Limb (tissue), 2 donors: Measurements from ENCODE around the gene NEK9.
"Not testable (repeated sequence)": the region's sequence is repeated elsewhere in the genome, so short reads cannot be mapped to it uniquely, and the experiment has no call there.

Source experiments
- DNase-seq, 2 donors: peaks; one replicate each; pipeline ENCODE4 v3.0.0-alpha.2; 2016; ENCODE audit errors: extremely low spot score in 2 of 2

The NEK9 gene

GRCh38 chr14:75107186-75107585, 19.7 kb downstream of the NEK9 start:
- DNase-seq = no peak

- no peak for DNase-seq
Observed at GRCh38 chr14:75101491-75101890, 25.4 kb downstream of the NEK9 start.

- DNase-seq = no peak
Observed at GRCh38 chr14:75098682-75099081, 28.2 kb downstream of the NEK9 start.

GRCh38 chr14:75098212-75098611, 28.6 kb downstream of the NEK9 start:
- no peak for DNase-seq

GRCh38 chr14:75096959-75097358, 29.9 kb downstream of the NEK9 start:
- DNase-seq = no peak

GRCh38 chr14:75095690-75096089, 31.2 kb downstream of the NEK9 start:
- DNase-seq = no peak

- no peak for DNase-seq
Observed at GRCh38 chr14:75094896-75095295, 32.0 kb downstream of the NEK9 start.

GRCh38 chr14:75092698-75093097, 34.1 kb downstream of the NEK9 start:
- DNase-seq = no peak

DNA sequence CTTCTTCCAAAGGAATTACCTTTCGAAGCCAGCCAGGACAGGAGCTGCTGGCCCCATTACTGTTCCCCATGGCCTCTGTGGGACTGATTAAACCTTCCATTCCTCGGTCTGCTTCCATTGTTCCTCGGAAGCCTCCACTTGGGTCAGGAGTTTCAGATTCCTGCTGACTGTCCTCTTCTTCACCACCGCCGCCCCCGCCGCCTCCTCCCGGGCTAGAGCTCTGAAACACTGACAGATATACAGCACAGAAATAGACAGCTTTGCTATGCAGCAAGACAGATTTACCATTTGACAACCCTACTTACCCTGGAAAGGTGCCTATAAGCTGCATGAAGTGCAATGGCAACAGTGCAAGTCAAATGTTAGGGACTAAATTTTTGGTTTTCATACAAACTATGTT, 35.6 kb downstream of the NEK9 start:
- DNase-seq = no peak

- no peak for DNase-seq
Observed at GRCh38 chr14:75090353-75090752, 36.5 kb downstream of the NEK9 start.

GRCh38 chr14:75088566-75089373, 38.1 kb downstream of the NEK9 start:
- peak; percentile 64 to 79 for DNase-seq

GRCh38 chr14:75088153-75088552, 38.7 kb downstream of the NEK9 start:
- no peak for DNase-seq

- DNase-seq = no peak
Observed at GRCh38 chr14:75084513-75084912, 42.3 kb downstream of the NEK9 start.

GRCh38 chr14:75083271-75083670, 43.6 kb downstream of the NEK9 start:
- no peak for DNase-seq

- DNase-seq = peak in 1 of 2 donors; percentile 36
Observed at GRCh38 chr14:75081660-75082229, 45.1 kb downstream of the NEK9 start.

GRCh38 chr14:75079521-75079920, 47.3 kb downstream of the NEK9 start:
- DNase-seq = no peak

DNA sequence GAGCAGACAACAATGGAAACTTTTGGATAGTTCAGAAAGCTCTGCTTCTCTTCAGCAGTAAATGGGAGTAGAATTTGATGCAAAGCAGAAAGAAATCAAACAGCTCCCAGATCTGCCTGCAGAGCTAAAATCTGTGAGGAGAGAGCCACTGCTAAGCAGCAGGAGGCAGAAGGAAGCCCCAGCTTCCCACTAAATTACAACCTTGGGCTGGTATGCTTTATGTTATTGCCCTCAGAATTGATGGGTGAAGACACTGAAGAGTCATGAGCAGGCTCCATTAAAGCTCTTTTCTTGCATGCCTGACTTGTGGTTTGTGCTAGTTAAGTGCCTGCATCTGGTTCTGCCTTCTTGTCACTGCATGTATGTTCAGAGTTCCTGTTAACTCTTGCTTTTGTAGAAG, 49.1 kb downstream of the NEK9 start:
- DNase-seq = peak in 1 of 2 donors; percentile 32

DNA sequence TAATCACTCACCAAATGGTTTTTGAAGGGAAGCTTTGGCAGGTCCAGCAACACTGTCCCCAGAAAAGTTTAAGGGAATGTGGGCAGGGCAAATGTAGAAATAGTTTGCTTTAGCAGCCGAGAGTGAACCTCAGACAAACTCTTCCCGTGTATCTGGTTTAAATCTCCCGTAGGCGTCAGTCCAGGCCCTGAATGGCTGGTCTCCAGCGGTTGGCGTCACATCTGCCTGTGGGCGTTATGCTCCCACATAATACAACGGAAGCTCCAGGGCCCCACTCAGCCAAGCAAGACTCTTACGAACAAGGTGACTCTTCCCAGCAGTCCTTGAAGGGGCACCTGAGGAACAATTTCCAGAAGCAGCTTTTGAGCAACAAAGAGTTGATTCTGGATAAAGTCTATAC, 56.5 kb downstream of the NEK9 start:
- peak in 1 of 2 donors; percentile 51 for DNase-seq

DNA sequence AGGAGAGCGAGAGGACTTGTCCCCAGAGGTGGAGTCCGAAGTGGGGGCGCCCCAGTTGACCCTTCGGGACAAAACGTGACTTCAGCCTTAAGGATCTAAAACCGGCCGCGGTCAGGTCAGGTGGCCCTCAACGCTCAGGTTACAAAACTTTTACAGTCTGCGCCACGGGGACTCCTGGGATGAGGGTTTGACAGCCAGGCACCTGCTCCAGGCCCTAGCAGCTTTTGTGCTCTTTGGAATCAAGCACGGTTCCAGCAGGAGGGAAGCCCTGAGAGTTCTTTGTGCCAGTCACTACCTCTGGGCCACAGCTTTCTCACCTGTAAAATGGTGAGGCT, 57.1 kb downstream of the NEK9 start:
- DNase-seq = no peak

- peak; percentile 89 to 94 for DNase-seq
Observed at GRCh38 chr14:75069121-75069810, 57.6 kb downstream of the NEK9 start, which contains the start of gene ZC2HC1C. ZC2HC1C (plus strand) TSS chr14:75069641; CDS start chr14:75070574, 933 bp downstream.

DNA sequence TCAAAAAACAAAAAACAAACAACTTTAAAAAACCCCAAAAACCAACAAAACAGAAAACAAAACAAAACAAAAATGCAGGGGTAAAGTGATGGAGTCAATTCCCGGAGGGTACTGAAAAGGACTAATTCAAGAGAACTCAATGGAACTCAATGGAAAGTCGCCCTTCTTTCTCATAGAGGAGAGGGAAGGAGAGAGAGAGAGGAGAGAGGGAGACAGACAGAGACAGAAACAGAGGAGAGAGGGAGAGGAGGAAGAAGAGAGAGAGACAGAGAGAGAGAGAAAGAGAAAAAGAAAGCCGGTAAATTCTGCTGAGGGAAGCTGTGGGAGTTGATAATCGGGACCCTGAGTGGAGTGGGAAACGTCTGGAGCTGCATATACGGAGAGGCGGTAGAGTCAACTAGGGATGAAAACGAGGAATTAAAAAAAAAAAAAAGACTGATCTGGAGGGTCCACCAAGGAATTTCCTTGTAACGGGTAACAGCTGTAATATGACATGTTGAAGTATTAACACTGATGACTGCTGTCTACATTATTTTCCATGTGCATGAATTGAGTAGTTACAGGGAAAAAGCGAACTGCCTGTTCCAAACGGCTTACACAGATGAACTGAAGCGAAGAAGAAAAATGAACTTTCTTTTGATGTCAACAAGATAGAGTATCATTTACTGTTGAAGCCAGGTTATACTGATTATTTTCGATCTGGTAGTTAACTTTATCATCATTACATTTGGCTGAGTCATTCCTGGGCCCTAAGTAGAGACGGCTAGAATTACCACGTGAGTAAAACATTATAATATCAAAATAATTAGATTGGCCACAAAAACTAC, 58.3 kb downstream of the NEK9 start:
- peak in 1 of 2 donors; percentile 53 for DNase-seq

- not testable (repeated sequence) for DNase-seq
Observed at GRCh38 chr14:75067765-75068164, 59.1 kb downstream of the NEK9 start.
